ENCODE measurements around the gene ZNF490.
"Not testable (repeated sequence)": the region's sequence is repeated elsewhere in the genome, so short reads cannot be mapped to it uniquely, and the experiment has no call there.

The ZNF490 gene

GRCh38 chr19:12580180-12580694 is 30.4 kb downstream of the ZNF490 start:
- H3K36me3 Mint-ChIP-seq: peaks cover 33% of the 10 kb centered on the region
- H3K27me3 Mint-ChIP-seq: no peaks in the 10 kb centered on the region
- H3K27ac Mint-ChIP-seq: no peak overlapping the region
- no peak overlapping the region for H3K4me3 Mint-ChIP-seq
- H3K4me1 Mint-ChIP-seq: no peaks in the 10 kb centered on the region
- peaks cover 11% of the 10 kb centered on the region for H3K9me3 Mint-ChIP-seq

- H3K36me3 Mint-ChIP-seq: peaks cover 33% of the 10 kb centered on the region
- H3K27me3 Mint-ChIP-seq: no peaks in the 10 kb centered on the region
- peaks cover 11% of the 10 kb centered on the region for H3K9me3 Mint-ChIP-seq
Measured at GRCh38 chr19:12578641-12579040, 32.0 kb downstream of the ZNF490 start.

GRCh38 chr19:12574036-12574435 is 36.6 kb downstream of the ZNF490 start:
- H3K4me3 Mint-ChIP-seq: no peak overlapping the region
- no peak overlapping the region for H3K27ac Mint-ChIP-seq
- no peaks in the 10 kb centered on the region for H3K9me3 Mint-ChIP-seq
- no peaks in the 10 kb centered on the region for H3K27me3 Mint-ChIP-seq
- H3K36me3 Mint-ChIP-seq: peaks cover 4% of the 10 kb centered on the region
- H3K4me1 Mint-ChIP-seq: peaks cover 8% of the 10 kb centered on the region

More at GRCh38 chr19:12578641-12579040, 32.0 kb downstream of the ZNF490 start:
- no peak overlapping the region for H3K4me3 Mint-ChIP-seq
- peaks cover 8% of the 10 kb centered on the region for H3K4me1 Mint-ChIP-seq
- H3K27ac Mint-ChIP-seq: no peak overlapping the region

GRCh38 chr19:12567951-12568350 is 42.7 kb downstream of the ZNF490 start:
- peak overlapping the region; percentile 41 for H3K27ac Mint-ChIP-seq
- no peaks in the 10 kb centered on the region for H3K9me3 Mint-ChIP-seq
- no peak overlapping the region for H3K4me3 Mint-ChIP-seq
- no peaks in the 10 kb centered on the region for H3K27me3 Mint-ChIP-seq
- H3K36me3 Mint-ChIP-seq: no peaks in the 10 kb centered on the region
- peaks cover 5% of the 10 kb centered on the region for H3K4me1 Mint-ChIP-seq

GRCh38 chr19:12566380-12566779 is 44.2 kb downstream of the ZNF490 start:
- not testable (repeated sequence) for H3K36me3 Mint-ChIP-seq, H3K4me3 Mint-ChIP-seq, H3K9me3 Mint-ChIP-seq, H3K4me1 Mint-ChIP-seq, H3K27me3 Mint-ChIP-seq, H3K27ac Mint-ChIP-seq

GRCh38 chr19:12564016-12564664 is 46.5 kb downstream of the ZNF490 start:
- peaks cover 5% of the 10 kb centered on the region for H3K4me1 Mint-ChIP-seq
- no peak overlapping the region for H3K4me3 Mint-ChIP-seq

GRCh38 chr19:12555456-12555930 is 55.1 kb downstream of the ZNF490 start:
- H3K9me3 Mint-ChIP-seq: no peaks in the 10 kb centered on the region
- H3K4me1 Mint-ChIP-seq: peaks cover 19% of the 10 kb centered on the region
- peaks cover 1% of the 10 kb centered on the region for H3K36me3 Mint-ChIP-seq
- H3K27ac Mint-ChIP-seq: no peak overlapping the region
- no peaks in the 10 kb centered on the region for H3K27me3 Mint-ChIP-seq
- H3K4me3 Mint-ChIP-seq: no peak overlapping the region

More at GRCh38 chr19:12564016-12564664, 46.5 kb downstream of the ZNF490 start:
- Mint-ChIP-seq H3K9me3 (no peaks in the 10 kb centered on the region), H3K27ac (no peak overlapping the region), H3K36me3 (no peaks in the 10 kb centered on the region), H3K27me3 (no peaks in the 10 kb centered on the region)

GRCh38 chr19:12551060-12551832 is 59.4 kb downstream of the ZNF490 start, which contains the start of gene ZNF564:
ZNF564 (minus strand) TSS chr19:12551482; CDS start chr19:12551332, 150 bp downstream.
- peak within 1 kb of the TSS; percentile 99 for H3K4me3 Mint-ChIP-seq
- H3K27ac Mint-ChIP-seq: peak within 1 kb of the TSS; percentile 95
- H3K36me3 Mint-ChIP-seq: peaks cover 3% of the 10 kb centered on the region
- peaks cover 48% of the 10 kb centered on the region for H3K4me1 Mint-ChIP-seq
- no peaks in the 10 kb centered on the region for H3K9me3 Mint-ChIP-seq
- no peaks in the 10 kb centered on the region for H3K27me3 Mint-ChIP-seq

GRCh38 chr19:12546903-12547302 is 63.7 kb downstream of the ZNF490 start:
- Mint-ChIP-seq H3K4me3 (no peak overlapping the region), H3K27me3 (no peaks in the 10 kb centered on the region), H3K9me3 (no peaks in the 10 kb centered on the region), H3K4me1 (peaks cover 67% of the 10 kb centered on the region), H3K27ac (peak overlapping the region; percentile 68), H3K36me3 (peaks cover 22% of the 10 kb centered on the region)

- Mint-ChIP-seq H3K27me3 (no peaks in the 10 kb centered on the region), H3K27ac (no peak overlapping the region), H3K4me3 (no peak overlapping the region), H3K4me1 (peaks cover 61% of the 10 kb centered on the region), H3K9me3 (no peaks in the 10 kb centered on the region), H3K36me3 (peaks cover 22% of the 10 kb centered on the region)
Measured at GRCh38 chr19:12546068-12546467, 64.5 kb downstream of the ZNF490 start.

- Mint-ChIP-seq H3K4me3 (no peak overlapping the region), H3K27me3 (no peaks in the 10 kb centered on the region), H3K36me3 (peaks cover 23% of the 10 kb centered on the region), H3K9me3 (no peaks in the 10 kb centered on the region), H3K27ac (peak overlapping the region; percentile 36), H3K4me1 (peaks cover 61% of the 10 kb centered on the region)
Measured at GRCh38 chr19:12545267-12545666, 65.3 kb downstream of the ZNF490 start.

- Mint-ChIP-seq H3K27ac (peak overlapping the region; percentile 76), H3K36me3 (peaks cover 27% of the 10 kb centered on the region), H3K9me3 (no peaks in the 10 kb centered on the region), H3K27me3 (no peaks in the 10 kb centered on the region), H3K4me1 (peaks cover 61% of the 10 kb centered on the region), H3K4me3 (no peak overlapping the region)
Measured at GRCh38 chr19:12544401-12544876, 66.2 kb downstream of the ZNF490 start.

- Mint-ChIP-seq H3K9me3 (no peaks in the 10 kb centered on the region), H3K27me3 (no peaks in the 10 kb centered on the region), H3K36me3 (peaks cover 27% of the 10 kb centered on the region), H3K4me1 (peaks cover 55% of the 10 kb centered on the region), H3K27ac (peak overlapping the region; percentile 76), H3K4me3 (no peak overlapping the region)
Measured at GRCh38 chr19:12543855-12544254, 66.8 kb downstream of the ZNF490 start.
